ENCODE measurements around the gene SPTLC3.

DNA sequence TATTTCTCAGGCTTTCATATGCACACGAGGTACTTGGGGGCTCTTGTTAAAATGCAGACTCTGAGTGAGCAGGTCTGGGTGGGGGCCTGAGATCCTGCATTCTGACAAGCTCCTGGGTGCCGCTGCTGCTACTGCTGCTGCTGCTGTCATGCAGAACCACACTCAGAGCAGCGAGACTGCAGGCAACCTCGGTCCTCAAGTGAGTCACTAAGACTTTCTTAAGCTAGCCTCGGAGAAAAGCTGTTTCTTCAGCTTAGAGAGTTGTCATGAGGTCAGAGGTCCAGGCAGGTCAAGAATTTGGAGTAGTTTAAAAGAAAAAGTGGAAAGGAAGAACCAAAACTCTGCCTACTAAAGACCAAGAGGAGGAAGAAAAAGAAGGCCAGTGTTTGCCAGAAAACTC is 92.9 kb downstream of the SPTLC3 start:
- TF ChIP-seq, protein P1, sequence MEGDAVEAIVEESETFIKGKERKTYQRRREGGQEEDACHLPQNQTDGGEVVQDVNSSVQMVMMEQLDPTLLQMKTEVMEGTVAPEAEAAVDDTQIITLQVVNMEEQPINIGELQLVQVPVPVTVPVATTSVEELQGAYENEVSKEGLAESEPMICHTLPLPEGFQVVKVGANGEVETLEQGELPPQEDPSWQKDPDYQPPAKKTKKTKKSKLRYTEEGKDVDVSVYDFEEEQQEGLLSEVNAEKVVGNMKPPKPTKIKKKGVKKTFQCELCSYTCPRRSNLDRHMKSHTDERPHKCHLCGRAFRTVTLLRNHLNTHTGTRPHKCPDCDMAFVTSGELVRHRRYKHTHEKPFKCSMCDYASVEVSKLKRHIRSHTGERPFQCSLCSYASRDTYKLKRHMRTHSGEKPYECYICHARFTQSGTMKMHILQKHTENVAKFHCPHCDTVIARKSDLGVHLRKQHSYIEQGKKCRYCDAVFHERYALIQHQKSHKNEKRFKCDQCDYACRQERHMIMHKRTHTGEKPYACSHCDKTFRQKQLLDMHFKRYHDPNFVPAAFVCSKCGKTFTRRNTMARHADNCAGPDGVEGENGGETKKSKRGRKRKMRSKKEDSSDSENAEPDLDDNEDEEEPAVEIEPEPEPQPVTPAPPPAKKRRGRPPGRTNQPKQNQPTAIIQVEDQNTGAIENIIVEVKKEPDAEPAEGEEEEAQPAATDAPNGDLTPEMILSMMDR (IDR thresholded peaks at IDR 0.05; ENCODE audit: low read depth, low read length, poor library complexity, severe bottlenecking): no peak
- no peak for TF ChIP-seq EZH2phosphoT487 (IDR thresholded peaks at IDR 0.05; ENCODE audit: borderline replicate concordance, low read length)
